Islet of Langerhans (tissue), 1 donor: ENCODE data around the gene ME3.
"Not testable (repeated sequence)": the region's sequence is repeated elsewhere in the genome, so short reads cannot be mapped to it uniquely, and the experiment has no call there.

Experiments
- FAIRE-seq: peaks from one replicate; lab custom pipeline; 2011; peaks lifted over from hg19 to GRCh38; lab: Jason Lieb, UNC

Gene ME3

GRCh38 chr11:86663291-86663690 lies 9.1 kb downstream of the ME3 start:
- no peak for FAIRE-seq

DNA sequence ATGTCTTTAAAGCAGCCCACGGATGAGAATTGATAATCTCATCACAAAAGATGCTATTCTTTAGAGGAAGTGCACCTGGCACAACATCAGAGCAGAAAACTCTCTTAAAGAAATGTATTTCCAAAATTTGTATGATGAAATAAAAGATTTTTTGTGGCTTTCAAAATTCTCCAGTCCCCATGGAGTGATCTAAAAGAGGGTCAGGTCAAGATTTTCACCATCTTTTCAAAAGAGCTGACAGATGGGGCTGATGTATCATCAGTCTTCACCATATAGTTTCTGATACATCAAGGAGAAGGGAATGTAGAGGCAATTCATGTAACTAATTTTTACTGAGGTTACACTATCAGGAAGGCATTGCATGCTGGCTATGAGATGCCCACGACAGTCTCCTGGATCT lies 11.7 kb downstream of the ME3 start:
- no peak for FAIRE-seq

DNA sequence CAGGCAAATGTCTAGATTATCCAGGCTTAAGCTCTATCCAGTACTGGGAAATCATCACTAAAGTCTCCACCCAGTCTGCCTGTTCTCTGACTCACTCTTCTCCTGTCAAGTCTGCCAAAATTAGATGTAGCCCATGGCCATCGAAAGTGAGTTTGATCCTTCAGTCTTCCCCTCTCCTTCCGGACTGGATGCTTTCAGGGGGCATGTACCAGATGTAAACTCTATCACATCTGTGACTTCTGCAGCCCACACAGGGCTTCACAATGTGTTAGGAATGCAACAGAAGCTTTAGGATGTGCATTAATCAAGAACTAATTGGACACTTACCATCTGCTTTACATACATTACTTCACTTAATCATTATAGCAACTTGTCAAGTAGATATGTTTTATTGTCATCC lies 12.3 kb downstream of the ME3 start:
- no peak for FAIRE-seq

- FAIRE-seq: no peak
Observed at GRCh38 chr11:86658534-86658933, 13.9 kb downstream of the ME3 start.

GRCh38 chr11:86645212-86645611 lies 27.2 kb downstream of the ME3 start:
- FAIRE-seq: not testable (repeated sequence)

DNA sequence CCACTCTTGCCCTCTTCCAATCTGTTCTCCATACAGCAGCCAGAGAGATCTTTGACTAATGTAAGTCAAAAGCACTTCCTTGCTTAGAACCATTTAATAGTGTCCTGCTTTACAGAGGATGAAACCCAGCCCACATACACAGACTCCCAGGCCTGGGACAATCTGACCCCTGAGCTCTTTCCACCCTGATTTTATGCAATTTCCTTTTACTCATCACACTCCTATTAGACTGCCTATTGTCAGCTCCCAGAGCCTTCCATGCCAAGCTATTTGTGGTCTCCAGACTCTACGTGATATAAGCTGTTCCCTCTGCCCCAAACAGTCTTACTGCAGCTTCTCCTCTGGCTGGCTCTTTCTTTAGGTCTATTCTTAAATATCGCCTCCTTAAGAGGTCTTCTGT lies 28.1 kb downstream of the ME3 start:
- FAIRE-seq: no peak

- FAIRE-seq: no peak
Observed at GRCh38 chr11:86641537-86642261, 30.7 kb downstream of the ME3 start.

GRCh38 chr11:86639137-86639536 lies 33.3 kb downstream of the ME3 start:
- FAIRE-seq: no peak

GRCh38 chr11:86638673-86639072 lies 33.7 kb downstream of the ME3 start:
- no peak for FAIRE-seq

- no peak for FAIRE-seq
Observed at GRCh38 chr11:86637988-86638387, 34.4 kb downstream of the ME3 start.

DNA sequence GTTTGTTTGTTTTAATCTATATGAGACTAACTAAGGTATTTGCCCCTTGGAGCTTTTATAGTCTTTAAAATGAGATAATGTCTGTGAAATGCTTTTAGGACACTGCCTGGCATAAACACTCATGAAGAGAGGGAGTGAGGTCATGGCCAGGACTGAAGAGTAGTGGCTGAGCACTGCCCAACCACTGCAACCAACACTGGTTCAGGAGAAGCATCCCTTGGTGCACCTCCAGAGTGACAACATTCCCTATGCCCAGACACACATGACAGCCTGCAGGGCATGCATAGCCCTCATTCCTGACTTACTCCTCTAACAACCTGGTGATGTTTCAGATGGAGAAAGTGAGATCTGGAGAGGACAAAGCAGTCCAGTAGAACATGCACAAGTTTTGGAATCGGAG lies 36.1 kb downstream of the ME3 start:
- no peak for FAIRE-seq

DNA sequence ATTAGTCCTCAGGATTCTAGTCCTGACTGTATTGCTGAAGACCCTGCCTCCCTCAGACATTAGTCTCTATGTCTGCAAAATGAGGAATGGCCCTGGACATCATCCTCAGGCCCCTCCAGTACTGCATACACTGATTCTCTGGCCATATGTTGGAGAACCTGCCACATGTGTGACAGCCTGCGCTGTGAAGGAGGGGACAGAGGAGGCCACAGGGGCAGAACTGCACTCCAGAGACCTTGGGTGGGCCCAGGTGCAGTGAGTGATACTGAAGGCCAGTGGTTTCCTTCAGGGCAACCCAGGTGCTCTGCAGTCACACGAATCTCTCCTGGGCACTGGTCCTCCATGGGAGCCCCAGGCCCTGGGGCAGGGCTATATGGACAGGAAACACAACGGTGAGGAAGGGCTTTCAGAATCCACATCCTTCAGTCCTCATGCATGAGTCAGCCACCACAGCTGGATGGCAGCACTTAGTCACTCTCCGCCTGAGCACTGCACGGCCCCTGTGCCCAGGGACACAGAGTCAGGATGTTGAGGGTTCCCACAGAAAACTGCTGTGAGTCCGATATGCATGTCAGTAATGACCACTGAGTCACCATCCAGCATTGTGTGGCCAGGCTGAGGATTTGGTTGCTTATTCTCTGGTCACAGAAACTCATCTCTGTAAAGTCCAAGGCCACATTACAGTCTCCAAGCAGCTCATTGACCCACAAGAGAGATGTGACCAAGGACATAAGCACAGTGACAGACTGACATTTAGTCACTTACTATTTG lies 39.7 kb downstream of the ME3 start:
- FAIRE-seq: no peak

- no peak for FAIRE-seq
Observed at GRCh38 chr11:86630229-86630981, 42.0 kb downstream of the ME3 start.

DNA sequence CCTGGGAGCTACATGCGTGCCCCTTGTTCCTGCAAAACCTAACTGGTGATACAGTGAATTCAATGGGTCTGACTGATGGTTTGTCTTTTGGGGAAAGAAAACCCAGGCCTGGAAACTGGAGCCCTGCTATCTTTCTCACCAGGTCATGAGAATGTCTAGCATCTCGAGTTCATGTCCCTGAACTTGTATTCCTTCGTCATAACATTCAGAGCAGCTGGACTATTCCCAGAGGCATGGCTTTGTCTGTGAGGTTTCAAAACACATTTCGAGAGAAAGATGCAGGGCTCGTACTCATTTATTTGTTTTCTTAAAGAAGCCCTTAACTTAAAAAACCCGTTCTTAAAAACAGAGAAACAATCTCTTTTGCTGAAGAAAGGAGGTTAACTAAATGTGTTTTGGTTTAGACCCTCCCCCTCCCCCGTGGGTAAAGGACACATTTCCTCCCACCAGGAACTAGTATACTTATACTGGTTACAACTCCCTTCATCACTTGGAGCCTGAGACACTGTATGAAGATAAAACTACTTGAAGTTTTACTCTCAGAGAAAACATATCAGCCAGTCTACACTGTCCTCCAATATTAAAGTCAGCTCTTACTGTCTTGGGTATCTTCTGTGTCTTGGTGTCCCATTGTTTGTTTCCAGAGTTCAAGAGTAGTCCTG lies 43.2 kb downstream of the ME3 start:
- no peak for FAIRE-seq

- FAIRE-seq: no peak
Observed at GRCh38 chr11:86627776-86628455, 44.5 kb downstream of the ME3 start.

- no peak for FAIRE-seq
Observed at GRCh38 chr11:86625981-86626380, 46.4 kb downstream of the ME3 start.

DNA sequence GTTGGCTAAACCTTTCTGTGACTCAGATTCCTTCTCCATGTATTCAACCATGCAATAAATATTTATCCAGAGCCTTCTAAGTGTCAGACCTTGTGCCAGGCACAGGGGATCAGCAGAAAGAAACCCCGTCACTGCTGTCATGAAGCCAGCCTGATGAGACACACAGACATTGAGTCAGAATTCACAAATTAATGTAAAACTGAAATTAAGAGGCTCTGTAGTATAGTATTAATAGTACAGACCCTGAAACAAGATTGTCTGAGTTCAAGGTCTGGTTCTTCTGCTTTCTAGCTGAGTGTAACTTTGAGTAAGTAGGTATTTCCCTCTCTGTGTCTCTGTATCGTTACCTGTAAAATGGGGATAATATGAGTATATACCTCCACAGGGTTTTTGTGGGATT lies 46.9 kb downstream of the ME3 start:
- FAIRE-seq: no peak

- no peak for FAIRE-seq
Observed at GRCh38 chr11:86624366-86624765, 48.0 kb downstream of the ME3 start.

DNA sequence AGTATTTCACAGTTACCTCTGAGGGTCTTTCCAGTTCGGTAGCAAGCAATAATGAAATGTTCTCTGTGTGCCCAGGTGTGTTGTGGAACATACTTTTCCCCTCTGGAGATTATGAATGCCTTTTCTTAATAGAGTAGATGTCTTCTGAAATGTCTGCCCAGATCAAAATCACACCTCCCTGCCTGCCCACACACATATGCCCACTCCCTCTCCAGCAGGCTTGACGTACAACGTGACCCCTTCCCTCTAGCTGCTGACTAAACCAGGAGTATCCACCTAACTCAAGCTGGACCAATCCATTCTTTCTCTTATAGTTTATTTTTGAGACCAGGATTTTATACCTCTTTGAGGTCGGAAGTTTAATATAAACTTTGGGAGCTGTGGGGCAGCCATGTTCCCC lies 48.7 kb downstream of the ME3 start:
- FAIRE-seq: no peak

DNA sequence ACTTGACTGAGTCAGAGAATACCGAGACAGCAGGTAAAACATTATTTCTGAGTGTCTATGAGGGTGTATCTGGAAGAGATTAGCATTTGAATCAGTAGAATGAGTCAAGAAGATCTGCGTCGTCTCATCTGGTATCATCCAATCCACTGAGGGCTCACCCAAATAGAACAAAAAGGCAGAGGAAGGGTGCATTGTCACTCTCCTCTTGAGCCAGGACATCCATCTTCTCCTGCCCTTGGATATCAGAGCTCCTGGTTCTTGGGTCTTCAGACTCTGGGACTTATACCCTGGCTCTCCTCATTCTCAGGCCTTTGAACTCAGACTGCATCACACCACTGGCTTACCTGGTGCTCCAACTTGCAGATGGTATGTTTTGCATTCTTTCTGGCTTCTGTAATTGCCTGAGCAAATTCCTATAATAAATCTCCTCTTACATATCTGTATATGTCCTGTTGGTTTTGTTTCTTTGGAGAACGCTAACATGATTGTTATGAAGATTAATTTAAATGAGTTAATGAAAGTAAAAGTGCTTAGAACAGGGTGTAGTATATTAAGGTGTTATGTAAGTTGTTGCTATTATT lies 49.3 kb downstream of the ME3 start:
- FAIRE-seq: no peak

DNA sequence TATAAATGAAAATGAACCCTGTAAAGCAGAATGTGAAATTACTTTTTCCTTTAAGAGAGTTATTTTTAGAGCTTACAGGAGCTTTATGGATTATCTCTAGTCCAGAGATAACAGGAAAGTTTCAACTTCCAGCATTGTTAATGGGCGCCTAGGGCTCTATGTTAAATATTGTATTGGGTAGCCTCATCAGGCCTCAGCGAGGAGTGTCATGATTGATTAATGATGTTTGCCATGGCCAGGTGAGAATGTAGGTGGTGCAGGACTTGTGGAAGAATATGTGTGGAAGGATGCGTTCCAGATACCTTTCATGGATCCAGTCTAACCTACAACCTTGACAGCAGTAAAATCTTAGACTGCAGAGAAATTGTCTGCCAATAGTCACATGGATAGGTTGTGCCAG lies 50.6 kb downstream of the ME3 start:
- no peak for FAIRE-seq
